Aorta (tissue), 5 donors: Measurements from ENCODE around the gene NBAS. TPM values are rescaled to one million over a fixed set of nuclear protein-coding genes. Genes with fewer than 3 reads are reported as not detected.
"Not testable (repeated sequence)": the region's sequence is repeated elsewhere in the genome, so short reads cannot be mapped to it uniquely, and the experiment has no call there.

Experiments
- ATAC-seq: fragments of 200-7000 bp; cut with Tn5 transposase; one replicate; pipeline ENCODE4 v1.9.1; 2022; ENCODE audit warnings: moderate library complexity; ENCODE audit not compliant: low FRiP score
- DNase-seq, 2 donors: peaks; one replicate each; pipeline ENCODE4 v3.0.0-alpha.2; 2020
- H3K27ac ChIP-seq, 2 donors: one replicate each; pipeline ENCODE4 v1.5.1; 2013; ENCODE audit warnings: low read length in 2 of 2, mild to moderate bottlenecking in 2 of 2, moderate library complexity in 2 of 2, control low read depth in 1 of 2, inconsistent platforms in 1 of 2, low read depth in 1 of 2
- H3K27me3 ChIP-seq, 2 donors: one replicate each; pipeline ENCODE4 v1.6.1; 2013; ENCODE audit warnings: control low read depth in 1 of 2, low read length in 1 of 2, mild to moderate bottlenecking in 1 of 2, moderate library complexity in 1 of 2; ENCODE audit not compliant: insufficient read depth in 2 of 2, control insufficient read depth in 1 of 2
- H3K36me3 ChIP-seq, 2 donors: one replicate each; pipeline ENCODE4 v1.6.1; 2013; ENCODE audit warnings: control low read depth in 1 of 2, low read length in 1 of 2, mild to moderate bottlenecking in 1 of 2; ENCODE audit not compliant: insufficient read depth in 2 of 2, control insufficient read depth in 1 of 2
- H3K4me1 ChIP-seq, 2 donors: one replicate each; pipeline ENCODE4 v1.6.1; 2013; ENCODE audit warnings: low read length in 2 of 2, control low read depth in 1 of 2, mild to moderate bottlenecking in 1 of 2, moderate library complexity in 1 of 2; ENCODE audit not compliant: insufficient read depth in 2 of 2, control insufficient read depth in 1 of 2
- H3K4me3 ChIP-seq, 2 donors: one replicate each; pipeline ENCODE4 v1.5.1; 2013; ENCODE audit warnings: low read length in 2 of 2, control low read depth in 1 of 2, mild to moderate bottlenecking in 1 of 2
- H3K9me3 ChIP-seq: one replicate; pipeline ENCODE4 v1.6.1; 2013; ENCODE audit warnings: mild to moderate bottlenecking, low read length; ENCODE audit not compliant: control insufficient read depth
- WGBS, 2 donors: extraction: QIAGEN DNeasy Blood & Tissue Kit; methylation state at CpG; one replicate each; pipeline ENCODE4 v1.1.7; 2013; 5-methylcytosine and 5-hydroxymethylcytosine counted together
- intact Hi-C, 2 donors: fragments of 100-400 bp; cut with DNase I; formaldehyde crosslinking; loops; one replicate each; pipeline versions ENCODE4 v1.14.2 to v1.15.0; 2022
- polyA plus RNA-seq, 2 donors: library from polyadenylated mRNA; stranded (reverse); fragments of 200-250 nt; gene quantifications; one replicate each; pipeline ENCODE4 v1.2.3, GENCODE V29; 2013
- total RNA-seq, 2 donors: library from RNA; stranded (reverse); fragmentation: NEBNext Ultra II Directional; extraction: Animal tissue kit (Norgen Biotek cat#: 25700); gene quantifications; one replicate each; pipeline ENCODE4 v1.2.1, GENCODE V29; 2021
- donor health status: healthy with polysubstance abuse.
- donor health status: Bipolar disorder and iron deficiency.
- donor health status: DM: no; HTN: no; CAD: no.
- donor health status: DM: no; HTN: no; CAD: no.
- donor health status: DM: yes; HTN: yes; CAD: no.

NBAS gene
- total and polyA plus RNA-seq, 4 donors = 7.4 to 46.0 (median 33.7) TPM

DNA sequence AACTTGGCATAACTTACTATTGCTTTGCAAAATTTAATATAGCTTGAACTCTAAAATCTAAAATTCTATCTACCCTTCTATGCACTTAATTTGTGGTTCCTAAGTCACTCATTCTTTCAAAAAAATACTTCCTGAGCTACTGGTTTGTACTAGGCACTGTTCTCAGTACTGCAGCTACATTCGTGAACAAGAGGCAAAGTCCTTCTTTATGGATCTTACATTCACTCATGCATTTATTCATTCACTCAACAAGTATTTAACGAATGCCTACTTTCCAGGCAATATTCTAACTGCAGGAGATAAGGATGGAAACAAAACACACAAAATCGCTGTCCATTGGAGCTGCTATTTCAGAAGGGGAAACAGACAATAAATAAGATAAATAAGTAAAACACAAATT is 104.8 kb downstream of the NBAS start:
- H3K9me3 ChIP-seq = no peaks in the 10 kb centered on the region
- intact Hi-C loops = no loop called here
- ATAC-seq = no peak
- no peaks in the 10 kb centered on the region for H3K27me3 ChIP-seq
- no peaks in the 10 kb centered on the region for H3K4me1 ChIP-seq
- WGBS, 2 donors = 8 to 19% methylated on average over 3 of the region's 3 CpGs
- H3K27ac ChIP-seq = no peak overlapping the region
- H3K4me3 ChIP-seq = no peak overlapping the region
- DNase-seq = no peak
- H3K36me3 ChIP-seq = peaks cover 3 to 4% of the 10 kb centered on the region in 2 donors

DNA sequence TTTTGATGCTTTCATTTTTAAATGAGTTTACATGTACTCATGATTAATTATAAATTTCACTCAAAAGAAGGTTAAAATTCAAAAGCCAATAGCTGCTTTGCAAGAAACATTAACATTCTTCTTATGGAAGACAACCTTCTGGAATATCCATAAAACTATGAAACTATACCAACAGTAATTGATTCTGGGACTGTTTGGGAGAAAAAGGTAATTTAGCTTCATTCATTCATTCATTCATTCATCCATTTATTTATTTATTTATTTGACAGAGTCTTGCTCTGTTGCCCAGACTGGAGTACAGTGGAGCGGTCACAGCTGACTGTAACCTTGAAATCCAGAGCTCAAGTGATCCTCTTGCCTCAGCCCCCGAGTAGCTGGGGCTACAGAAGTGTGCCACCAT is 110.3 kb downstream of the NBAS start:
- ATAC-seq = no peak
- H3K36me3 ChIP-seq = peaks cover 0 to 3% of the 10 kb centered on the region in 2 donors
- intact Hi-C loops = no loop called here
- no peak overlapping the region for H3K27ac ChIP-seq
- no peak for DNase-seq
- peaks cover 1 to 3% of the 10 kb centered on the region in 2 donors for H3K4me1 ChIP-seq
- H3K9me3 ChIP-seq = no peaks in the 10 kb centered on the region
- WGBS, 2 donors = 96 to 98% methylated on average over 2 of the region's 2 CpGs
- H3K27me3 ChIP-seq = no peaks in the 10 kb centered on the region
- H3K4me3 ChIP-seq = no peak overlapping the region

DNA sequence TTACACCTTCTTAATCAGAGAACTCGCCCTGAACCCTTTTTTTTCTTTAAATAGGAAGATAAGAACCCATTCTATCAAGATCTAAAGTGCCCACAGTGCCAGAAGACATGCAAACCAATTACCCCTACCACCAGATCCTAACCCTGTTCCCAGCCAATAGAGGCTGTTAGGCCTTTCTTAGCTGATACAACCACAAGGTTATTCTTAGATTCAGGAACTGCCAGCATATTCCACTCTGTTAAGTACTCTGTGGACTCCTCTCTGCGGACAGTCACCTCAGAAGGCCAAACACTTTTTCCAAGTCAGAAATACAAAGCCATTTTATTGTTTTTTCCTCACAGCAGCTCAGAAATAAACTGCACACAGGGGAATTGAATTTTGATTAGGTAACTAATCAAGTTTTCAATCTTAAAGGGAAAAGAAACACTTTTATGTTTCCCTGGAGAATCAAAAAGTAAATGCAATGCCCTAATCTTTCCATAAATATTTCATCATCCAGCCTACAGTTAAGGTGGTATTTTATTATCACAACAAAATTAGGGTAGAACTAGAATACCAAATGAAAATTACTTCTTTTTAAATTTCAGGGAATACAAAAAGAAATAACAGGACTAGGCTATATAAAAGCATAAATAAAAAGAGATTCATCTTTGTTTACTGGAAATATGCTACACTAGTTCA is 111.4 kb downstream of the NBAS start:
- no peak for ATAC-seq
- intact Hi-C loops = no loop called here
- Histone ChIP-seq H3K4me3 (no peak overlapping the region), H3K9me3 (no peaks in the 10 kb centered on the region), H3K27ac (no peak overlapping the region), H3K4me1 (peaks cover 1 to 3% of the 10 kb centered on the region in 2 donors), H3K36me3 (peaks cover 0 to 3% of the 10 kb centered on the region in 2 donors), H3K27me3 (no peaks in the 10 kb centered on the region)
- DNase-seq = no peak
- 37 to 50% methylated on average over 2 of the region's 2 CpGs for WGBS, 2 donors

DNA sequence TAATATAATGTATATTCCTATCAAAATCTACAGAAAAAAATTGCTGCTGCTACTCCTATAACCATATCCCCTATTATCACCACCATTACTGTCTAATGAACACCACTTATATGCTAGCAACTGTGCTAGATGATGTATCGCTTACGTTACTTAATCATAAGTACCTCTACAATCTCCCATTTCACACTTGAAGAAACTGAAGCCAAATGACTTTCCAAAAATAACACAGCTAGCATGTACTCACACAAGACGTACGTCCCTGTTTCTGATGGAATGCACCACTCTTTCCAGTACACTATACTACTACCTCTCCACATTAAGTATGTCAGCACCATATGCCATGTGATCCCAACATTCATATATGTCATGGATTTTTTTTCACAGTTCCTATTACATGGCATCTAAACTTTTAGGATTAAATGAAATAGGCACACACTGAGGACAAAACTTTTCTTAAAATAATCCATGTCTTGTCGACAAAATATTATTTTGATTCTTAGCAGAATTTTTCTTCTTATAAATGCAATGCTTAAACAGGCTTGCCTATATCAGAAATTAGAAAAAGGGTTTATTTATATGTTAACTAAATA is 112.8 kb downstream of the NBAS start:
- Histone ChIP-seq H3K36me3 (peaks cover 0 to 3% of the 10 kb centered on the region in 2 donors), H3K9me3 (no peaks in the 10 kb centered on the region), H3K4me3 (no peak overlapping the region), H3K27me3 (no peaks in the 10 kb centered on the region), H3K27ac (no peak overlapping the region), H3K4me1 (peaks cover 1 to 3% of the 10 kb centered on the region in 2 donors)
- intact Hi-C loops = no loop called here
- ATAC-seq (no peak), DNase-seq (no peak)
- 26 to 34% methylated on average over 5 of the region's 5 CpGs for WGBS, 2 donors

- WGBS, 2 donors = 97 to 98% methylated on average over 2 of the region's 2 CpGs
- no peak for DNase-seq
- no peak for ATAC-seq
These were observed 113.8 kb downstream of the NBAS start for GRCh38 chr2:15447381-15447780.

GRCh38 chr2:15446961-15447360 is 114.2 kb downstream of the NBAS start:
- H3K4me3 ChIP-seq = no peak overlapping the region
- no peaks in the 10 kb centered on the region for H3K27me3 ChIP-seq
- no peaks in the 10 kb centered on the region for H3K36me3 ChIP-seq
- no peak for DNase-seq
- no peak for ATAC-seq
- H3K4me1 ChIP-seq = peaks cover 1 to 3% of the 10 kb centered on the region in 2 donors
- intact Hi-C loops = no loop called here
- H3K27ac ChIP-seq = no peak overlapping the region
- WGBS, 2 donors = 96% methylated on average over 4 of the region's 4 CpGs
- no peaks in the 10 kb centered on the region for H3K9me3 ChIP-seq

More at GRCh38 chr2:15447381-15447780, 113.8 kb downstream of the NBAS start:
- H3K27me3 ChIP-seq = no peaks in the 10 kb centered on the region
- no peaks in the 10 kb centered on the region for H3K9me3 ChIP-seq
- peaks cover 1 to 3% of the 10 kb centered on the region in 2 donors for H3K4me1 ChIP-seq
- no peak overlapping the region for H3K4me3 ChIP-seq
- no peak overlapping the region for H3K27ac ChIP-seq
- intact Hi-C loops = no loop called here
- H3K36me3 ChIP-seq = no peaks in the 10 kb centered on the region

DNA sequence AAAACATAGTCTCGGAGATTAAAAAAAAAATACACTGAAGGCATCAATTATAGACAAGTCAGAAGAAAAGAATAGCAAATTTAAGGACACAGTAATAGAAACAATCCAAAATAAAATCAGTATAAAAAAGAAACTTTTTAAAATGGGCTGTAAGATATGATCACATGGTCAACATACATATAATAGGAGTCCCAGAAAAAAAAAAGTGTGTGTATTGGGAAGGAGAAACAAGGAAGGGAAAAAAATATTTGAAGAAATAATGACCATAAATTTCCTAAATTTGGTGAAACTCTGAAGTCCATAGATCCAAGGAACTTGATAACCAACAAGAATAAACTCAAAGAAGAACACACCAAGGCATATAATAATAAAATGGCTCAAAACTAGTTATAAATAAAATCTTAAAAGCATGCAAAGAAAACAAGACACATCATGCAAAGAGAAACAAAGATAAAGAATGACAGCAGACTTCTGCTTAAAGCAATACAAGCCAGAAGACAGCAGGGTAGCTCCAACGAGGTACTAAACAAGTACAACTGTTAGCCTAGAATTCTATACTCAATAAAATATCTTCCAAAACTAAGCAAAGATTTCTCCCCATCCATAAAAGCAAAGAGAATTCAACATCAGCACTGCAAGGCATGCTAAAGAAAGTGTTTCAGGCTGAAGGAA is 115.1 kb downstream of the NBAS start:
- Histone ChIP-seq H3K36me3 (no peaks in the 10 kb centered on the region), H3K27ac (no peak overlapping the region), H3K9me3 (no peaks in the 10 kb centered on the region), H3K27me3 (no peaks in the 10 kb centered on the region), H3K4me1 (peaks cover 1 to 3% of the 10 kb centered on the region in 2 donors), H3K4me3 (no peak overlapping the region)
- no peak for ATAC-seq
- intact Hi-C loops = no loop called here
- DNase-seq = no peak
- WGBS, 2 donors = 83 to 91% methylated on average over 2 of the region's 2 CpGs

- ATAC-seq, H3K27ac ChIP-seq, H3K4me3 ChIP-seq, intact Hi-C loops, H3K4me1 ChIP-seq, DNase-seq, H3K9me3 ChIP-seq, H3K36me3 ChIP-seq, H3K27me3 ChIP-seq: not testable (repeated sequence)
- 94 to 95% methylated on average over 22 of the region's 22 CpGs for WGBS, 2 donors
These were observed 121.2 kb downstream of the NBAS start for GRCh38 chr2:15439768-15440524.
